Measurements from ENCODE around the gene UGT3A2. TPM values are rescaled to one million over a fixed set of nuclear protein-coding genes. Genes with fewer than 3 reads are reported as not detected.

The UGT3A2 gene
- total RNA-seq, 1 experiment from 2014 or later, result 0.10 TPM

GRCh38 chr5:35996076-35996475 lies 70.6 kb downstream of the UGT3A2 start:
- POLR2A ChIA-PET, result no interaction called here
- CTCF ChIA-PET, result no interaction called here
- Histone ChIP-seq H3K4me3 (ENCODE audit: low read depth in 2 of 2, low read length in 2 of 2) (no peak overlapping the region), H3K27ac (ENCODE audit: low read length) (no peak overlapping the region), H3K27me3 (ENCODE audit: control insufficient read depth, insufficient read depth, low read length) (no peaks in the 10 kb centered on the region), H3K9me3 (ENCODE audit: control insufficient read depth, insufficient read depth, low read depth, low read length) (no peaks in the 10 kb centered on the region), H3K4me1 (ENCODE audit: control insufficient read depth, insufficient read depth, low read length) (no peaks in the 10 kb centered on the region), H3K36me3 (ENCODE audit: control insufficient read depth, insufficient read depth, low read length) (no peaks in the 10 kb centered on the region)
- in situ Hi-C loops (cut with HindIII; ENCODE audit: low pct_unique_long_range_greater_than_20kb, low sequenced_read_pairs) (no loop called here), intact Hi-C loops (cut with micrococcal nuclease; ENCODE audit: unreplicated experiment) (no loop called here)
- no peak for ATAC-seq
- no peak for DNase-seq (ENCODE audit: low read depth, low spot score)
- no TSS peak for BruUV-seq (replicated peaks)
- no peak for TF ChIP-seq CTCF (IDR thresholded peaks at IDR 0.05)

- Histone ChIP-seq H3K27ac (ENCODE audit: low read length) (no peak within 1 kb of the TSS), H3K4me1 (ENCODE audit: control insufficient read depth, insufficient read depth, low read length) (no peaks in the 10 kb centered on the region), H3K9me3 (ENCODE audit: control insufficient read depth, insufficient read depth, low read depth, low read length) (no peaks in the 10 kb centered on the region), H3K4me3 (ENCODE audit: low read depth in 2 of 2, low read length in 2 of 2) (no peak within 1 kb of the TSS), H3K27me3 (ENCODE audit: control insufficient read depth, insufficient read depth, low read length) (no peaks in the 10 kb centered on the region), H3K36me3 (ENCODE audit: control insufficient read depth, insufficient read depth, low read length) (no peaks in the 10 kb centered on the region)
- intact Hi-C loops (cut with micrococcal nuclease; ENCODE audit: unreplicated experiment), result no loop called here
- CTCF ChIA-PET, result no interaction called here
- DNase-seq (ENCODE audit: low read depth, low spot score), result no peak
- ATAC-seq, result no peak
- no TSS peak for BruUV-seq (replicated peaks)
- POLR2A ChIA-PET, result no interaction called here
- TF ChIP-seq CTCF (IDR thresholded peaks at IDR 0.05) (no peak), POLR2AphosphoS5 (IDR thresholded peaks at IDR 0.05; ENCODE audit: low read depth, low read length) (no peak), SIN3A (IDR thresholded peaks at IDR 0.05; ENCODE audit: borderline replicate concordance, insufficient read depth, low read depth, low read length) (no peak), TCF7L2 (IDR thresholded peaks at IDR 0.05; ENCODE audit: low read depth, low read length) (no peak), REST (IDR thresholded peaks at IDR 0.05; ENCODE audit: insufficient read depth in 1 of 2, low read depth in 2 of 2, low read length in 1 of 2) (no peak)
- in situ Hi-C loops (cut with HindIII; ENCODE audit: low pct_unique_long_range_greater_than_20kb, low sequenced_read_pairs), result no loop called here
Observed at GRCh38 chr5:35990941-35991611, 75.6 kb downstream of the UGT3A2 start, which contains the start of gene UGT3A1. Gene UGT3A1 (minus strand): TSS chr5:35991390. CDS start chr5:35991240, 150 bp downstream.

Measured in Panc1 (cell line).